Activated CD8-positive, alpha-beta memory T cell treated with anti-CD3 and anti-CD28 coated beads for 24 hours (primary cell): ENCODE results near the gene PAF1.

Experiments used
- DNase-seq: peaks from one replicate; pipeline ENCODE4 v3.0.0-alpha.2; 2020

Gene PAF1

GRCh38 chr19:39390751-39391437, at the start of gene PAF1, which contains the start of gene MED29:
TSS of gene PAF1 (minus strand) at chr19:39391106. CDS start at chr19:39390864, 242 bp downstream.
TSS of gene MED29 (plus strand) at chr19:39391378. CDS start at chr19:39391423, 45 bp downstream.
- DNase-seq = peak; percentile 93

DNA sequence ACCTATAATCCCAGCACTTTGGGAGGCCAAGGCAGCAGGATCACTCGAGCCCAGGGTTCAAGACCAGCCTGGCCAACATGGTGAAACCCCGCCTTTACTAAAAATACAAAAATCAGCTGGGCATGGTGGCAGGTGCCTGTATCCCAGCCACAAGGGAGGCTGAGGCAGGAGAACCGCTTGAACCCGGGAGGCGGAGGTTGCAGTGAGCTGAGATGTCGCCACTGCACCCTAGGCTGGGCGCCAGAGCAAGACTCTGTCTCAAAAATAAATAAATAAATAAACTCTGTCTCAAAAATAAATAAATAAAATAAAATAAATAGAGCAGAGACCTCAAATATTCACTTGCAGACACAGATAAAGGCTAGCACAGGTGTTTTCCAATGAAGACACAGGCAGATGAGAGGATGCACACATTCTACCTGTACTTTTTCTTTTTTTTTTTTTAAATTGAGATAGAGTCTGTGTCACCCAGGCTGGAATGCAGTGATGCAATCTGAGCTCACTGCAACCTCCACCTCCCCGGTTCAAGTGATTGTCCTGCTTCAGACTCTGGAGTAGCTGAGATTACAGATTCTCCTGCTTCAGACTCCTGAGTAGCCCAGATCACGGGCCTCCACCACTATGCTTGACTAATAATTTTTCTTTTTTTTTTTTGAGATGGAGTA, 47.5 kb upstream of the PAF1 start:
- DNase-seq = no peak

DNA sequence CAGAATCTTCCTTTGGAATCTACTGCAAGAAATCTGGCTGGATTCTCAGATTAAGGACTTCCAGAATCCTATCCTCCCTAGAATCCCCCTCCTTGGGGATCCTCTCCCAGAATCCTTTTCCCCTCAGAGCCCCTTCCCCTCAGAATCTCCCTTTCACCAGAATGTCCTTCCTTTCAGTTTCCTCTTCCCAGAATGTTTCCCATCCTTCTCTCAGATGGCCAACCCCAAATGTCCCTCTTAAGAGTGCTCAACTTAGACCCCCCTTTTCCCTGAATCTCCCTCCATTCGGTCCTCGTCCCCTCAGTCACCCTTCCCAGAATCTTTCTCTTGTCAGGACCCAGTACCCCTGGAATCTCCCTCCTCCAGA, 45.4 kb upstream of the PAF1 start:
- DNase-seq = no peak

DNA sequence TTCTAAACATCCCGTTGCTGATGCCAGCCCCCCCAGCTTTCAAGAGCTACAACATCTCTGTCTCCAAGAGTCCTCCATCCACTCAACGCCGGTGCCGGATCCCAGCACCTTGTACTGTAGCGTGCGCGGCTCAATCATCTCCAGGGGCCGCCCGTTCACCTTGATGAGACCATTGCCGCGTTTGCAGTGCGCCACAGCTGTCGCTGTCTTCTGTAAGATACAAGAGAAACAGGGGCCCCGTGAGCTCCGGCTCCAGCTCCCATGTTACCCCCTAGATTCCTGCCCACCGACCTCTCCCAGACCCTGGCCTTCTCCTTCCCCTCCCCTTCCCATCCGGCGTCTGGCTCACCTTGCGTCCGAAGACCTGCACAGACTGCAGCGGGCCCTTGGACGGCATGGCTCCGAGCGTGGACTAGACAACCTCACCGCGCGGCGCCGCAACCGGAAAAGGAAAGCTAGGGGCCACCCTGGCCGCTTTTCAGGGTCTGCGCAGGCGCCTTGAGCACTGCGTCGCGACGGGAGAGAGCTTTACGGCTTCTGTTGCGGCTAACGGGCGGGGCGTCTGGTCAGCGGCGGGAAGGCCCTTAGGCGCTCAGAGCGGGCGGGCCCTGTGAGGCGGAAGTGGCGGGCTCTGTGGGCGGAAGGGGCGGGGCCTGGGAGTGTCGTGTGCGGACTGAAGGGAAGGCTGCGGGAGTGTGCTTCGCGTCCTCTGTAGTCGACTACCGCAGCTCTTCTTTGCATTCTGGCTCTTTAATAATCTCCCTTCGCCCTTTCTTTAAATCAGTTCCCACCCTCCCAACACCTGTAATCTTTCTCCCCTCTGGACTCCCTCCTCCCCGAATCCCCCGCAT, 44.8 kb upstream of the PAF1 start, which contains the start of gene RPS16:
Gene RPS16, minus strand, starts transcription at position 451 of the 851 bp plus-strand sequence. Its CDS starts 54 bp downstream, at position 397.
- DNase-seq = peak; percentile 99

DNA sequence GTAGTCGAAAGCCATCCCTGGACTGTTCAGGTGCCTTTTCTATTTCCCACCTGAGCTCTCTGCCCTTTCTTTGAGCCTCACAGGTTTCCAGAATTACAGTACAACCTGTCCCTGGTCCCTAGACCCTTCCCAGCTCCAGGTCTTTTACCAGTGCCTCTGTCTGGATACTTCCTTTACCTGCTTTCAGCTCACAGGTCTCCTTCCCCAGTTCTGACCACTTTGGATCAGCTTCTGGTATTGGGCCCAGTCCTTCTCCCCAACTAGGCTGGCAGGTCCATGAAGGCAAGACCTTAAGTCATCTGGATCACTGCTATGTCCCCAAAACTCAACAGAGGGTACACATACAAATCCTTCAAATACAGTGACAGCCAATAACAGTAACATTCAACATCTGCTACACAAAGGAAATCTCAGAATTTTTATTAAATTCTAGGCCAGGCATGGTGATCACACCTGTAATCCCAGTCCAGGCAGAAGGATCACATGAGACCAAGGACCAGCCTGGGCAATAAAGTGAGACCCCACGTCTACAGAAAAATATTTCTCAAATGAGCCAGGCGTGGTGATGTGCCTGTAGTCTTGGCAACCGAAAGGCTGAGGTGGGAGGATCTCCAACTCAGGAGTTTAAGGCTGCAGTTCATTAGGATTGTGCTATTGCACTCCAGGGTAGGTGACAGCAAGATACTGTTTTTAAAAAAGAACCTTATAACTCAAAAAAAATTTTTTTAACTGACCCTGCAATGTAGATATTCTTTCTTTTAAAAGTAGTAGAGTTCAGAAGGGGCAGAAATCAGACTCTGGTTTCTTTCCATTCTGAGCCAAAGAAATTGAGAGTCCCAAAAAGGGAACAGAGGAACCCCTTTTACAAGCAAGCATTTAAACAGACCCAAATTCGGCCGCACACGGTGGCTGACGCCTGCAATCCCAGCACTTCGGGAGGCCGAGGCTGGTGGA, 43.5 kb upstream of the PAF1 start:
- no peak for DNase-seq

- no peak for DNase-seq
These were observed 42.7 kb upstream of the PAF1 start for GRCh38 chr19:39433480-39434079.

DNA sequence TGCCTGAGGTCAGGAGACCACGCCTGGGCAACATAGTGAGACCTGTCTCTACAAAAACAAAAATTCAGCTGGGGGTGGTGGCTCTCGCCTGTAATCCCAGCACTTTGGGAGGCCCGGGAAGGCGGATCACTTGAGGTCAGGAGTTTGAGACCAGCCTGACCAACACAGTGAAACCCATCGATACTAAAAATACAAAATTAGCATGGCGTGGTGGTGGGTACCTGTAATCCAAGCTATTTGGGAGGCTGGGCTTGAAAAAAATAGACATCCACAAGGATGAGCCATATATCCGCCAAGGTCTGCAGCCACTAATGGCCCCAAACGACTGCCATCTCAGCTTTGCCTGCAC, 41.7 kb upstream of the PAF1 start:
- DNase-seq = no peak

DNA sequence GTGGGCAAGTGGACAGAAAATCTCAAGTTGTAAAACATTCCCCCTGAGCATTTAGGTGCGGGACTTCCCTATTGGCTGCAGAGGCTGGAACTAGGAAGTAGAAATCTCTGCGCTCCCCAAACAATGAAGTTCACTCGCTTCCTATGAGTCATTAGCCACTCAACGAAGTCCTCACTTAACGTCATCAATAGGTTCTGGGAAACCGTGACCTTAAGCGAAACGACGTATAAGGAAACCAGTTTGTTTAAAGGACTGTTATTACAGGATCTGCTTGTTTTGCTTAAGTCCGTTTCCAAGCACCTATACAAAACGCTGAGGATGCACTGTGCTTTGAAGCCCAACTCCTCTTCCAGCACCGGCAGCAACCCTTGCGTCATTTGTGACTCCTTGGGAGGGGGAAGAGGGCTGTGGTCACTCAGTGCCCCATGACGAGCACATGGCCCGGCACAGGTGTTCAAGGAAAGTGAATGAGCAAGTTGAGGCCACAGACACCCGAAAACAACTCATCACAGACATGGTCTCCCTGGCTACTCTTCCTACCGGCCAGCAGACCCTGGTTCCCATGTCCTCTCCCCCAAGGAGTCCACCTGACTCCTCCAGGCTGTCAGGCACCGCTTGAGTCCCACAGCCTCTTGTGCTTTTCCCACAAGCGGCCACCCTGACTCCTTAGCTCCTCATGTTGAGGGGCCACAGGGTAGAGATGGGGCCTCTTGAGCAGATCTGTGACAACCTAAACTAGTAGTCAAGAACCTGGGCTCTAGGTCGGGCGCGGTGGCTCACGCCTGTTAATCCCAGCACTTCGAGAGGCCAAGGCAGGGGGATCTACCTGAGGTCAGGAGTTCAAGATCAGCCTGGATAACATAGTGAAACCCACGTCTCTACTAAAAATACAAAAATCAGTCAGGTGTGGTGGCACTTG, 40.0 kb upstream of the PAF1 start:
- peak; percentile 83 for DNase-seq

GRCh38 chr19:39428283-39429112, 37.6 kb upstream of the PAF1 start:
- no peak for DNase-seq

DNA sequence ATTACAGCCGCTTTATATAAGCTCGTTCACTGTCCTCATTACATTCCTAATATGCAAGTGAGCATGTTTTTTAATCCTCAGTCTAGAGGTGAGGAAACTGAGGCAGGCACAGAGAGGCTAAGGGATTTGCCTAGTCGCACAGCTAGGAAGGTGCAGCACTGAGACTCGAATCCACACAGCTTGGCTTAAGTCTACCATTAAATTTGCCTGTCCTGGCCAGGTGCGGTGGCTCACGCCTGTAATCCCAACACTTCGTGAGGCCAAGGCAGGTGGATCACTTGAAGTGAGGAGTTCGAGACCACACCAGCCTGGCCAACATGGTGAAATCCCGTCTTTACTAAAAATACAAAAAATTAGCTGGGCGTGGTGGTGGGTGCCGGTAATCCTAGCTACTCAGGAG, 36.8 kb upstream of the PAF1 start:
- no peak for DNase-seq

GRCh38 chr19:39426170-39426569, 35.3 kb upstream of the PAF1 start:
- no peak for DNase-seq

DNA sequence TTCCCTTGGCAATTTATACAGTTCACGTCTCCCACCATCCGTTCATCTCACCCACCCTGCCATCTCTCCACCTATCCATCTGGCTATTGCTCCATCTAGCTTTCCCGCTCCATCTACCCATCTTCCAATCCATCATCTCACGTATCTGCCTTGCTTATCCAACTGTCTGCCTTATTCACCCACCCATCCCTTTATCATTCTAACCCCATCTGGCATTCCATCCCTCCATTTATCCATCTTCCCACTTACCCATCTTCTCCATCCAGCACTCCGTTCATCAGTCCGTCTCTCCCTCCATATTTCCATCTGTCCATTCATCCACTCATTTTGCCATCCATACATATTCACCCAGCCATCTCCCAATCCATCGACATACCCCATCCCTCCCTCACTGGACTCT, 34.8 kb upstream of the PAF1 start:
- DNase-seq = no peak

GRCh38 chr19:39424934-39425333, 34.0 kb upstream of the PAF1 start:
- DNase-seq = no peak

DNA sequence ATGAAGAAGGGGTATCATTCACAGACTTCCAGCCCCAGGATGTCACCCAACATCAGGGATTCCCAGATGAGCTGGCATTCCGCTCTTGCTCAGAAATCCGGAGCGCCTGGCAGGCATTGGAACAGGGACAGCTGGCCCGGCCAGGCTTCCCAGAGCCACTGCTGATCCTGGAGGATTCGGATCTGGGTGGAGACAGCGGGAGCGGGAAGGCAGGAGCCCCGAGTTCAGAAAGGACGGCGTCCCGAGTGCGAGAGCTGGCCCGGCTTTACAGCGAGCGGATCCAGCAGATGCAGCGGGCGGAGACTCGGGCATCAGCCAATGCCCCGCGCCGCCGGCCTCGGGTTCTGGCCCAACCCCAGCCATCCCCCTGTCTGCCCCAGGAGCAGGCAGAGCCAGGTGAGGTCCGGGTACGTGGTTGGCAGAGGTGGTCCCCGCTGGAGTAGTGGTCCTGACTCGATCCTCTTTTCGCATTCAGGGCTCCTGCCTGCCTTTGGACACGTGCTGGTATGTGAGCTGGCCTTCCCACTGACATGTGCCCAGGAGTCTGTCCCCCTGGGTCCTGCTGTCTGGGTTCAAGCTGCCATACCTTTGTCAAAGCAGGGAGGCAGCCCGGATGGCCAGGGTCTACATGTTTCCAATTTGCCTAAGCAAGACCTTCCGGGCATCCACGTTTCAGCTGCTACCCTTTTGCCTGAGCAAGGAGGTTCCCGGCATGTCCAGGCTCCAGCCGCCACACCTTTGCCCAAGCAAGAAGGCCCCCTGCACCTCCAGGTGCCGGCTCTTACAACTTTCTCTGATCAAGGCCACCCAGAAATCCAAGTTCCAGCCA, 32.6 kb upstream of the PAF1 start:
- DNase-seq = no peak

- no peak for DNase-seq
These were observed 31.1 kb upstream of the PAF1 start for GRCh38 chr19:39422020-39422419.

- no peak for DNase-seq
These were observed 29.9 kb upstream of the PAF1 start for GRCh38 chr19:39420769-39421168.

DNA sequence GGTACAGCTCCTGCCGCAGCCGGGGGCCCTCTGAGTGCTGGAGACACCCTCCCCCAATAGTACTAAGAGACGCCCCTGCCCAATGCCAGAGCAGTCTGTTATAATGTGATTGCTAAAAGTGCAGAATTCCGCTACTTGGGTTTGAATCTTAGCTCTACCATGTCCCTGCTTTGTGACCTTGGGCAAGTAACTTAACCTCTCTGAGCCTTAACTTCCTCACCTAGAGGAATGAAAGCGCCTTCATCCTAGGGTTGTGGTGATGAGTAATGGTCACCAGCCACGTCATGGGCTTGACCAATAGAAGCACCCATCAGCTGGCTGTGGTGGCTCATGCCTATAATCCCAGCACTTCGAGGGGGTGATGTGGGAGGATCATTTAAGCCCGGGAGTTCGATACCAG, 28.1 kb upstream of the PAF1 start:
- DNase-seq = no peak

GRCh38 chr19:39417463-39418181, 26.7 kb upstream of the PAF1 start:
- no peak for DNase-seq
